HG03520 (cell line): ENCODE results near the gene MLIP.
"Not testable (repeated sequence)": the region's sequence is repeated elsewhere in the genome, so short reads cannot be mapped to it uniquely, and the experiment has no call there.

Source experiments
- ATAC-seq: cut with Tn5 transposase; IDR thresholded peaks from one replicate; pipeline ENCODE4 v1.9.1; 2021; ENCODE audit warnings: mild to moderate bottlenecking, moderate library complexity; ENCODE audit not compliant: unreplicated experiment

Gene MLIP

DNA sequence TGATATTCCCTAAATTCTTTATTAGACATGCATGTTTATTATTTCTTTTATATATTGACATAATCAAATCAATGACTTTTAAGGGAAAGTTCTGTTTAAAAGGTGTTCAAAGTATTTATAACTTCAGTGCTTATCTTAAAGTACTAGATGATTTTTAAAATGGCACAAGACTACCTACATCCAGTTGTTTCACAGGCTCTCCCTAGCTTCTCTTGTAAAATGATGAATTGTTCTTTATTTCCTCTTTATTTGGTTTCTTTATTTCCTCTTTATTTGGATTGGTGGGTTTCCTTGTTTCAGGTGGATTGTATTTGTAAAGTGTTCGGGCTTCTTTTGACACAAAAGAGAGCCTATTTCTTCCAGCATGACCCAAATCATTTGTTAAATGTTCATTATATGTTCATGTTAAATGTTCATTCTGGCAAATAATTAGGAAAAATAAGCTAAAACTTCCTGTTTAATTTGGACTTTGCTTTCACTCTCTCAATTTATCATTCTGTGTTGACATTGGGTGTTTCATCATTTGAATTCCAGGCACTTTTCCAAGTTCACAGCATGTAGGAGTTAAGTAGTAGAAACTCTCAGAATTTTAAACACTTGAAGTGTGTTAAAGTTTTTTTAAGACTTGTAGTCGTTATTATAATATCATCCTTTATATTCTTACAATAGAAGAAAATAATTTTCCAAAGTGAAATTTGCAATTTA lies 24.6 kb downstream of the MLIP start:
- ATAC-seq, result no peak

- no peak for ATAC-seq
Measured at GRCh38 chr6:54138795-54139194, 27.6 kb downstream of the MLIP start.

DNA sequence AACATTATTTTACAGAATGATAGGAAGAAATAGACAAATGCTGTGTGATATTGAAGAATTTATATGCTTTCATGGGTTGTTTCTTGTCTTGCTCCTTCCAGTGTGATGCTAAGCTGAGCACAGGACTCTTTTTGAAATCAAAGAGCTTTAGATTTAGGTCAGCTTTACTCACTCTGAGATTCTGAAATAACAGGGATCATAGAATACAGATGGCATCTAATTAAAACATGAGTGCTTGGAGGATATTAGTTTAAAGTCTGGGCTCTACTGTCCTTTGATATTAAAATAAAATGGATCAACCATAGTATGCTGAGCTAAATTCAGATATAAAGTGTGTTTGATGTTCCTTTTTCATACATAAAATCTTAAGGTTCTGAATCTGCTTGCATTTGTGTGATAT lies 29.6 kb downstream of the MLIP start:
- no peak for ATAC-seq

DNA sequence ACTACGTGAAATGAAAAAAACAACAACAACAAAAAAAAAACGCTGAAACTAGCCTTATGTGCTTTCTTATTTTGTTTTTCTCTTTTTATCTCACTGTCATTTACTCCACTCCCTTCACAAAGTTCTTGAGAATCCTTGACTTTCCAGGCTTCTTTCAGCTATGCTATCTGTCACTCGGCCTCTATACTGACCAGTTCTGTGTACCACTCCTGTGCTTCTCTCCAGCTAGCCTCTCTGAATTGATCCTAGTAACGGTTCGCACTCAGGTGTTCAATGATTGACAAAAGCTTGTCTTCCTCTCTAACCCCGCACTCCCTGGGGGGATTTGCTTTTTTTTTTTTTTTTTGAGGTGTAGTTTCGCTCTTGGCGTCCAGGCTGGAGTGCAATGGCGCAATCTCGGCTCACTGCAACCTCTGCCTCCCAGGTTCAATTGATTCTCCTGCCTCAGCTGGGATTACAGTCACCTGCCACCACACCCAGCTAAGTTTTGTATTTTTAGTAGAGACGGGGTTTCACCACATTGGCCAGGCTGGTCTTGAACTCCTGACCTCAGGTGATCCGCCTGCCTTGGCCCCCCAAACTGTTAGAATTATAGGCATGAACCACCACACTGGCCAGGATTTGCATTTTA lies 31.8 kb downstream of the MLIP start:
- no peak for ATAC-seq

GRCh38 chr6:54151861-54152260 lies 40.6 kb downstream of the MLIP start:
- ATAC-seq, result no peak

DNA sequence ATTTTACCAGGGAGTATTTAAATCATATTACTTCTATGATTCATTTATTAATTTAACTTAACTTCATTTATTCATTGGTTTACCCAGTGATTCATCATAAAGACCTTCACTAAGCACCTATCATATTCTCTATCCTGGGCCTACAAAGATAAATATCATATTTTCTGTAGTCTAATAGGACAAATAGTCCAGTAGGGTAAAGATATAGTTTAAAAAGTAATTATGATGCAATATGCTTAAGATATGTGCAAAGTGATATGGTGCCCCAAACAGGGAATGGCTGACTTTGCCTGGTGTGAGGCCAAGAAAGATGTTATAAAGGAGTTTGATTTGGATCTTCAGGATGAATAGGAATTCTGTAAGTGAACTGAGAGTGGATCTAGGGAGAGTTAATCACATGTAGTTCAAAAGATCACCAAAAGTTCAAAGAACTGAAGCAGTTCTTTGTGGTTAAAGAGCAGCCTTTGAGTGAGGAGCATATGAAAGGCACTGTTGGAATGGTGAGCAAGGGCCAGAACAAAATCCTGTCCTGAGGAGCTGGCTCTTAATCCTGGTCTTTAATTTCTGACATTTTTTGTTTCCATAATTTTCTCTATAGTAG lies 45.5 kb downstream of the MLIP start:
- ATAC-seq, result no peak

DNA sequence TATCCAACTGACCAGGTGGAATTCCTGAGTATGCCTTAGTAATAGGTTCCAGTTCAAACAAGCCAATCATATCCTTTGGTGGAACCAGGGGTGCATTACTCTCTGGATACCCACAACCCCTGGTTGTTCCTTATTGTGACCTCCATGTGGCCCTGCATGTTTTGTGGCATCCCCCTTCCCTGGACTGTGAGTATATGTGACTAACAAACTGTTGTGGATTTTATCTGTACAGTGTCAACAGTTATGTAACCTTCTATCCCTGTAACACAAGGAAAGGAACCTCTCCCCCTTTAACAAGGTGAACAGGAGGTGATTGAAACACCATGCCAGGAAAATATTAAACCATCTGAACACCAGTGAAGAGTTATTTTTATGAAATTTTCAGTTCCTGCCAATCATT lies 46.2 kb downstream of the MLIP start:
- ATAC-seq, result no peak

GRCh38 chr6:54173089-54173488 lies 61.8 kb downstream of the MLIP start:
- no peak for ATAC-seq

DNA sequence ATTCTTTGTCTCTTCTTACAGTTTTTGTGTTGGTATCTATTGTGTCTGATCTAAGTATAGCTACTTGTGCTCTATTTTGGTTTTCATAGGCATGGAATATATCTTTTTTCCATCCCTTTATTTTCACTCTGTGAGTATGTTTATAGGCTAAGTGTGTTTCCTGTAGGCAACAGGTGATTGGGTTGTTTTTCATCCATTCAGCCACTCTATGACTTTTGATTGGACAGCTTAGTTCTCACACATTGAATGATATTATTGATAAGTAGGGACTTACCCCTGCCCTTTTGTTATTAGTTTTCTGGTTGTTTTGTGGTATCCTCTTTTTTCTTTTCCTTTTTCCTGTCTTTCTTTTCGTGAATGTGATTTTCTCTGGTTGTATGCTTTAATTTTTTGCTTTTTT lies 67.9 kb downstream of the MLIP start:
- ATAC-seq, result no peak

- ATAC-seq, result no peak
Measured at GRCh38 chr6:54183616-54184015, 72.4 kb downstream of the MLIP start.

- no peak for ATAC-seq
Measured at GRCh38 chr6:54185885-54186284, 74.6 kb downstream of the MLIP start.

DNA sequence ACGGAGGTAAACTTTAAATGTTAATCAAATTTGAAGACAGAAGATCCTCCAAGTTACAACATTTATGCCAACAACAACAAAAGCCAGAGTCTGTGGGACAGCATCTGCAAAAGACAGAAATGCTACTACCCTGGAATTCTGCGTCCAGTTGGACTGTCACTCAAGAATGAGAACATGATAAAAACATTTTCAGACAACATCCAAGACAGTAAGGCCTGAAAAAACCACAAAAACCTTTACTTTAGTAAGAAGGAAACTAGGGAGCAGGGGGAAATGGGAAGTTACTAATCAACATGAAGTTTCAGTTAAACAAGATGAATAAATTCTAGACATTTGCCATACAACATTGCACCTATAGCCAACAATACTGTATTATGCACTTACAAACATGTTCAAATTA lies 77.6 kb downstream of the MLIP start:
- ATAC-seq, result no peak

DNA sequence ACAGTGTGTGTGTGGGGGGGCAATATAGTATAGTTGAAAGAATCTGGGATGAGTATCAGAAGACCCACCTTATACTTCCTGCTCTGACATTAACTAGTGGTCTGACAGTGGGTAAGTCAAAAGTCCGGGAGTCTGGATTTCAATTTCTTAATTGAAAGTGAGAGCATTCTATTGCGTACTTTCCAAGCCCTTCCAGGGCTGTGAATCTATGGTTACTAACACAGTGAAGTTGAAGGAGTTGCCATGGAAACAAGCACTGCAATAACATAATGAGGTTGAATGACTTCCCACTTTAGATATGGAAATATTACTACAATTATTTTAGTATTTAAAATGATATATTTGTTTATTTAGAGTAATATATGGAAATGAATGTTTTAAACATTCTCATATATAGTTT lies 80.2 kb downstream of the MLIP start:
- ATAC-seq, result no peak

DNA sequence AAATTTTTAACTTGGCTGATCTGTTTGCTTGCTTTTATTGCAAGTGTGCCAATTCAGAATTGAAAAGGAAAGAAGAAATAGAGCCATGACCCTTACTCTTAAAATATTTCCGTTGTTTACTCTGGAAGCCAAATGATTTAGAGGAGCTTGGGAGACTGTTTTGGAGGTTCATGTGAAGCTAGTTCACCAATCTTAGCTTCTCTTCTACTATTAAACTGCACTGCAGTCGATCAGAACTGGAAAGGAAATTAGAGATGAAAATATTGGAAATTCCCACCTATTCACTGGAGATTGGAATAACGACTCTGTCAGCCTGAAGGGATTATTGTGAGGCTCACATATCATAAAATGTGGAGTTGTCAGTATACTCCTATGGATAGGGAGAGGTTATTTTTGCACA lies 81.8 kb downstream of the MLIP start:
- ATAC-seq, result no peak

DNA sequence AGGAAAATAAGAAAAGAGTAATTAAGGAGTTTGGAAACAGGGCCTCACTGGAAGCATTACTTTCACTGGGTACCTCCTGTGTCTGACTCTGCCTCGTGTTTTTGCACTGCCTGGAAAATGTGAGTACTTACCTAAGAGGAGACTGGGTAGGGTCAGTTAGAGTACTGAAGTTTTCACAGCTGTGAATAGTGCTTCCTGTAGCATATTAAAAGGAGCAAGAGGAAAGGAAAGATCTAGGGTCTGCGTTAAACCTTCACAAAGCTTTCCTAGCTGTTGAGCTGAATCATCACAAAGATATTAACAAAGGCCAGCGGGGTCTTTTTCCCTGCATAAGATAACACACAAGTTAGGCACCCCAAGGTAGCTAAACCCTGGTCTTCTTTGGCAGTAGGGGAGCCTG lies 82.3 kb downstream of the MLIP start:
- ATAC-seq, result no peak

DNA sequence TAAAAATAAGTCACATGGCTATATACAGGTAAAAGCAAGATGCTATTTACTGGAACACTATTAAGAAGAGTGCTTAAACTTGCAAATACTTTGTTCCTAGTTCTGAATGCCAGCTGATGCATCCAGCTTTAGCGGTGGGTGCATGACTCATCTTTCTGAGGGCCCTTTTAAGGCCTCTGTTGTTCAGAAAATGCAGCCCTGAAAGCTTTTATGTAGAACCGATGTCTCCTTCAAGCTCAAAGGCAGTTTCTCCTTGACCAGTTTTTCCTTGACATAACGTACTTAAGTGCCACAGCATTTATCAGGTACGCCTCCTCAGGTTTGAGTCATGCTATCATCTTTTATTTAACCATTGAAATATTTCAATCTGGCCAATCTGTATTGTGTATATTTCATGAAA lies 82.8 kb downstream of the MLIP start:
- ATAC-seq, result no peak

DNA sequence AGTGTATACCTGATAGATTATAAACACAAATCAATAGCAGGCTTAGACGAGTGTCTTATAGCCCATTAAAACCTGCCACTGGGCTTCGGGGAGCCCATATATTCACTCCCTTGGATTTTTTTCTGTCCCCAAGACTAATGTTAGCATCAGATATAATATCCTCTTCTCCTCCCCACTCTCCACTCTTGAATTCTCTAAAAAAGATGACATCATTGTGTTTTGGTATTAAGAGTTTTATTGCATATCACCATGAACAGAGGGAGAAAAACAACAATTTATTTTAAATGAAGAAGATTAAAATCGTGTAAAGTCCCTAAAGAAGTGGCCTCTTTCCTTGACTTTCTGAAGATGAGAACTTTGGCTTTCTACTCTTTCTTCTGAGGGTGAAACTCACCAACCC lies 84.4 kb downstream of the MLIP start:
- ATAC-seq, result no peak

- no peak for ATAC-seq
Measured at GRCh38 chr6:54196905-54197304, 85.7 kb downstream of the MLIP start.

DNA sequence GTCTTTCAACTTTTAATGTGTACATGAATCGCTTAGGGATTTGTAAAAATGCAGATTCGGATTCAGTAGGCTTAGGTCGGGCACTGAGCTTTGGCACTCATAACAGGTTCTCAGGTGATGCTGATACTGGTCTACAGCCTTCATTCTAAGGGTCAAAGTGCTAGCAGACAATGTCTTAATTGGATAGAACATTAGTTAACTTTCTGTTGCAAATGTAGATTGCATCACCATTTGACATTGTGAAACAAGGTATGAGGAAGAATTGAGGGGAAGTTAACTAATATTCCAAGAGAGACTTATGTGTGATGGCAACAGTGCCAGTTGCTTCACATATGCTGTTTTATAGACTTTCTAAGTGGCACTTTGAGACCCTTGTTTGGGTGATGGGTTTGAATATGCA lies 86.9 kb downstream of the MLIP start:
- ATAC-seq, result no peak

DNA sequence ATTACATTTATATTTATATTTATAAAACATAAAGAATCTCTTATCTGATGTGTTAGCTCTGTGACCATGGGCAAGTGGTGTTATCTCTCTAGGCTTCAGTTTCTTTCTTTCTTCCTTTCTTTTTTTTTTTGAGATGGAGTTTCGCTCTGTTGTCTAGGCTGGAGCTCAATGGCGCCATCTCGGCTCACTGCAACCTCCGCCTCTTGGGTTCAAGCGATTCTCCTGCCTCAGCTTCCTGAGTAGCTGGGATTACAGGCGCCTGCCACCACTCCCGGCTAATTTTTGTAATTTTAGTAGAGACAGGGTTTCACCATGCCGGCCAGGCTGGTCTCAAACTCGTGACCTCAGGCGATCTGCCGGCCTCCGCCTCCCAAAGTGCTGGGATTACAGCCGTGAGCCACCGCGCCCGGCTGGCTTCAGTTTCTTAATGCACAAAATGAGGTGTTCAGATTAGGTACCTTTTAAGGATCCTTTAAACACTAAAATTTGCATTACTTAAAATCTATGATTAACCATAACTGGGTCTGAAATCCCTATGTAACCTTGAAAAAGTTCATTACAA lies 92.3 kb downstream of the MLIP start:
- not testable (repeated sequence) for ATAC-seq

GRCh38 chr6:54204921-54205591 lies 93.8 kb downstream of the MLIP start:
- ATAC-seq, result no peak

DNA sequence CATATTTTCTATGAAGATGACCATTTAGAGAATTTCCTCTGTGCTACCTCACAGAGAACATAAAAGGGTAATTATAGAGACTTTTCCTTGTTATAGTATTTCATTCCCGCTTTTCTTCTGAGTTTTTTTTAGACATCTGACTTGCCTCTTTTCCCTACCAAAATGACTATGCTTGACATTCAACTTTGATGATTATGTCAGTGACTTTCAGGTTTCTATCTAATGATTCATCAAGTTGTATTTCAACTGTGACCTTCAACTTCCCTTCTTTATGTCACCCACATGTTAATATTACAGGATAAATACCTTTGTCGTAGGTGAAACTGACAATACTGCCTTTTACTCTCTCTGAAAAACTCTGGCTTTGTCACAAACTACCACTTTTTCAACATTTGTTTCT lies 95.3 kb downstream of the MLIP start:
- ATAC-seq, result no peak
